COLO668 (cell line): Measurements from ENCODE around the gene DHX16.

Experiments used
- DNase-seq: peaks from one replicate; lab custom pipeline; 2025; ENCODE audit not compliant: unreplicated experiment; lab: John Stamatoyannopoulos, UW

Gene DHX16

GRCh38 chr6:30610065-30610464, 62.7 kb downstream of the DHX16 start:
- DNase-seq = no peak

- no peak for DNase-seq
Measured at GRCh38 chr6:30603961-30604360, 68.8 kb downstream of the DHX16 start.
